ENCODE results near the gene THAP4.
"Not testable (repeated sequence)": the region's sequence is repeated elsewhere in the genome, so short reads cannot be mapped to it uniquely, and the experiment has no call there.

The THAP4 gene

DNA sequence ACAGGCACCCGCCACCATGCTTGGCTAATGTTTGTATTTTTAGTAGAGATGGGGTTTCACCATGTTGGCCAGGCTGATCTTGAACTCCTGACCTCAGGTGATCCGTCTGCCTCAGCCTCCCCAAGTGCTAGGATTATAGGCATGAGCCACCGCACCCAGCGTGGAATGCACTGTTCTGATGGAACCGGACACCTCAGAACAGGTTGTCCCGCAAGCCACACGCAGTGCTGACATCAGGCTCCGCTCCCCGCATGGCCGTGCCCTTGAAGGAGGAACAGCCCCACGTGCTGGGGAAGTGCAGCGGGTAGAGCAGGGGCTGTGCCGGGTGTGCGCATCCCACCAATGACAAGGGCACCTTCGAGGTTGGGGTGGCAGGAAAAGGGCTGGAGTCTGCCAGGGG lies 69.7 kb downstream of the THAP4 start:
- in situ Hi-C loops (cut with HindIII; ENCODE audit: low sequenced_read_pairs): not testable (repeated sequence)

DNA sequence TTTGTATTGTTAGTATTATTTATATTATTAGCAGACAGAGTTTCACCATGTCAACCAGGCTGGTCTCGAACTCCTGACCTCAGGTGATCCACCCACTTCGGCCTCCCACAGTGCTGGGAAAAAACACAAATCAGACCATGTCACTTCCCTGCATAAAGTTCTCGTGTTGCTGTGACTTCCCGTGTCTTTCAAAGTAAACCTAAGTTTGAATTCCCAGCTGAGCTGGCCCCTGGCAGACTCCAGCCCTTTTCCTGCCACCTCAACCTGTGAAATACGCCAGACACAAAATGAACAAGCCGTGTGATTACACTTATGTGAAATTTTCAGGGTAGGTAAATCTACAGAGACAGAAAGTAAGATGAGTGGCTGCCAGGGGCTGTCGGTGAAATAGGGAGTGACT lies 70.5 kb downstream of the THAP4 start:
- in situ Hi-C loops (cut with HindIII; ENCODE audit: low sequenced_read_pairs): no loop called here

DNA sequence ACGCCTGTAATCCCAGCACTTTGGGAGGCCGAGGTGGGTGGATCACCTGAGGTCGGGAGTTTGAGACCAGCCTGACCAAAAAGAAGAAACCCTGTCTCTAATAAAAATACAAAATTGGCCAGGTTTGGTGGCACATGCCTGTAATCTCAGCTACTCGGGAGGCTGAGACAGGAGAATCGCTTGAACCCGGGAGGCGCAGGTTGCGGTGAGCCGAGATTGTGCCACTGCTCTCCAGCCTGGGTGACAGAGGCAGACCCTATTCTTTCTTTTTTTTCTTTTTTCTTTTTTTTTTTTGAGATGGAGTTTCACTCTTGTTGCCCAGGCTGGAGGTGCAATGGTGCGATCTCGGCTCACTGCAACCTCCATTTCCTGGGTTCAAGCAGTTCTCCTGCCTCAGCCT lies 70.9 kb downstream of the THAP4 start:
- in situ Hi-C loops (cut with HindIII; ENCODE audit: low sequenced_read_pairs): not testable (repeated sequence)

DNA sequence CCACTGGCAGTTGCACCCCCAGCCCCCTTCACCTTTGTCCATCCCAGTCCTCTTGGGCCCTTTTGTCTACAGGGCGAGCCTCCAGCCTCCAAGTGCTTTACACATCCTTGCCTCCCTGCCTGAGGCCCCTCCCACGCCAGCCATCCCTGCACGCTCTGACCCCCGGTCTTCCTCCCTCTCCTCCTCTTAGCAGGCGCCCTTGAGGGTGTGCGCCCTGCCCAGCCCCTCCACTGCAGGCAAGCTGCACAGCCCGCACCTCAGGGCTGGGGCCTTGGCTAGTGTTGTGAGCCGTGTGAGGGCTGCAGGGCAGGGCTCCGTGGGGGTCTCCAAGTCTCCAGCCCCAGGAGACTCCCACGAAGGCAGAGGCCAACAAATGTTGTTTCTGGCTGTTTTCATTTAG lies 71.5 kb downstream of the THAP4 start:
- in situ Hi-C loops (cut with HindIII; ENCODE audit: low sequenced_read_pairs): no loop called here

DNA sequence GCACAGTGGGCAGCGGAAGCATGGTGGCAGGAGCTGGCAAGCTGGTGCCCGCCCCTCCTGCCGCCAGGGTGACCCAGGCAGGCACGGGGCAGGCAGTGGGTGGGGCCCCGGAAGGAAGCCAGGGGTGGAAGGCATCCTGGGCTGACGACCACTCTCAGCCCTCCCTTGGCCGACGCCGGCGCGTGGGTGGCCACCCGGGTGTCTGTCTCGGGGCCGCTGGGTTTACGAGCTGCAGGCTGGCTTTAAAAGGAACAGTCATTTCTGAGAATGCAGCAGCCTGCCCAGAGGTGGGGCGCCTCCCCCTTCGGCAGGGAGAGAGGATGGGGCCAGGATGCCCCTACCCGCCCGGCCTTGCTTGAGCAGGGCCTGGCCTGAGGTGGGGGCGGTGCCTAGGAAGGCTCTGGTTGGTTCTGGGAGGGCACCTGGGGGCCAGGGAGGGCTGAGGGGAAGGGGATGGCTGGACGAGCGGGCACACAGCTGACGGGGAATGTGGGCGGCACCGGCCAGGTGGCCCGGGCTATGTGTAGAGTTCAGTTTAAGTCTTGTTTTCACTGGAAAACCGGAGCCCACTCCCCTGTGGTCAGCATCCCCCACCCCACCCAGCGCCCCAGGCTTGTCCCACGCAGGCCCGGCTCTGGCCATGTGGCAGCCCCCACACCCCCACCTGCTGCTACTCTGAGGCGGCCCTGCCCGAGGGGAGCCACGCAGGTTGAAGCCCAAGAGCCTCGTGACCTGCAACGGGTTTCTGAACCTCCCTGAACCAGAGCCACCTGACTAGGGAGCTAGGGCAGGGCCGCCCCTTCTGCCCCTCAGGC lies 72.2 kb downstream of the THAP4 start:
- in situ Hi-C loops (cut with HindIII; ENCODE audit: low sequenced_read_pairs): no loop called here

DNA sequence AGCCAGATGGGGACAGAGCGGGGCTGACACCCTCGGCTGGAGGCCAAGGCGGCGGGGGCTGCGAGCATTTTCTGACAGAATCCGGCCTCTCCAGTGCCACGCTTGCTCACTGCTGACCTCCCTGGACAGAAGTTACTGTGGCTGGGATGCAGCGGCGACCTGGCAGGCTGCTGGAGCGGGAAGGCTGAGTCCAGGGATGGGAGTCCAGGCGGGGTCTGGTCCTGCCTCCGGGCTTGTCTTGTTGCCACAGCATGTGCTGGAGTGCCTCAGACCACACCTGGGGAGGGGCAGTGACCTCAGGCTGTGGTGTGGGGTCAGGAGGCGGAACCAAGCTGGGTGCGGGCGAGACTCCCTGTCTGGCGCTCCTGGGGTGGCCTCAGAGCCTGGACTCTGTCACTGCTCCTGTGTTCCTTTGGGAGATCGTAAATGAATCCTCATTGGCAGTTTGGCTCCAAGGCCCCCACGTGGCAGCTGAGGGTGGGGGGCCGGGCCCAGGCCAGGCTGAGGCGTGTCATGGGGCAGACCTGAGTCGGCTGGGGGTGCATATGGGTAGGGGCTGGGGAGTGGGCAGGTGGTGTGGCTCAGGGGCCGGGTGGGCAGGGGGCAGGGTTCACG lies 72.9 kb downstream of the THAP4 start:
- in situ Hi-C loops (cut with HindIII; ENCODE audit: low sequenced_read_pairs): no loop called here

DNA sequence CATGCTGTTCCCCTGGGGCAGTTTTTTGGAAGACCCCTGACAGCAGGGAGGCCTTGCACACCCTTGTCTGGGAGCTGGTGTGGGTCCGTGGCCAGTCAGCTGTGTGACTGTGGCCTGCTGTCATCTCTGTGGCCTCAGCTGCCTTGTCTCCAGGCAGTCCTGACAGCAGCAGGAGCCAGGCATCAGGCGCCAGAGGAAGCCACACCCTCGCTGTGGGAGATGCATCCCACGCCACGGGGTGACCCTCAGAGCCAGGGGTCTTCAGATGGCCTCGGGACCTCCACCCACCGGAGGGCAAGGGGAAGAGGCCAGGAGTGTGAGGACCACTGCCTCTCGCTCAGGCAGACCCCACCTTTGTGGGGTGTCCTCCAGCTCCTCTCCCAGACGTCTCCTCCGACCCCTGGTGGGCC lies 73.4 kb downstream of the THAP4 start:
- in situ Hi-C loops (cut with HindIII; ENCODE audit: low sequenced_read_pairs): no loop called here

DNA sequence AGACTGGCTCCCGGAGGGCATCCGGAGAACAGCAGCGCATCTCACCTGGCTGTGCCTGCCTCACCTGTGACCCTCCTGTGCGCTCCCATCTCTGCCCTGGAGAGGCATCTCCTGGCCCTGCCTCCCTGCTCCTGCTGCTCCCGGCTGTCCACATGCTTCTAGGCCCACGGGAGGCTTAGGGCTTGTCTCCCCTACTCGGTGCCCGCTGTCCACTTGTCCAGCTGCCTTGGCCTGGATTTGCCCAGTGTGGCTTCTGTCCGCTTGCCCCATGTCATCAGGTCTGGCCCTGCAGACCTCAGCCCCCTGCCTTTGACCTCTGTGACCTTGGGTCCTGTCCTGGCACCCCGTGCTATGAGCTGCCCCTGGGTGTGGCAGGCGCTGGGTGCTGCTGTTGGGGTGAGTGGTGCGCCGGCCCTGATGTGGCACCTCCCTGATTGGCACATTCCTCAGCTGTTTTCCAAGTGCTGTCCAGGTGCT lies 73.9 kb downstream of the THAP4 start:
- in situ Hi-C loops (cut with HindIII; ENCODE audit: low sequenced_read_pairs): no loop called here

DNA sequence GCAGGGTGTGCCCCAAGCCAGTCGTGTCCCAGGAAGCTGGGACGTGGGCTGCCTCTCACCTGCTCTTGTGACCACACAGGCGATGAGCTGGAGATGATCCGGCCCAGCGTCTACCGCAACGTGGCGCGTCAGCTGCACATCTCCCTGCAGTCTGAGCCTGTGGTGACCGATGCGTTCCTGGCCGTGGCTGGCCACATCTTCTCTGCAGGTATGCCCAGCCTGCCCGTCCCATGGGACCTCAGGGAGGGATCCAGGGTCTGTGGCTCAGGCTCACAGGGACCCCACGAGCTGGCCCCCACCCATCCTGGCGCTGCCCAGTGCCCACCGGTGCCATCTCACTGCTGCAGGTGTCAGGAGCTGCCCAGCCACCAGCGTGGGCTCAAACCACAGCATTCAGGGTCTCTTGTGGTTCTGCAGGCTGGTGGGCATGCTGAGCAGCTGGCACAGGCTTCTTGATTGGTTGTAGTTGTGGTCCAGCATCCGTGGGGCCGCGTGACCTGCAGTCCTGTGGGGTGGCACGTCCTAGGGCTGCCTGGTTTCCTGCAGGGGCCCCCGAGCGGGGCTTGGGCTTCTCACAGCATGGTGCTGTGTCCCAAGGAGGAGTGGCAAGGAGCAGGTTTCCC lies 74.6 kb downstream of the THAP4 start:
- in situ Hi-C loops (cut with HindIII; ENCODE audit: low sequenced_read_pairs): no loop called here

DNA sequence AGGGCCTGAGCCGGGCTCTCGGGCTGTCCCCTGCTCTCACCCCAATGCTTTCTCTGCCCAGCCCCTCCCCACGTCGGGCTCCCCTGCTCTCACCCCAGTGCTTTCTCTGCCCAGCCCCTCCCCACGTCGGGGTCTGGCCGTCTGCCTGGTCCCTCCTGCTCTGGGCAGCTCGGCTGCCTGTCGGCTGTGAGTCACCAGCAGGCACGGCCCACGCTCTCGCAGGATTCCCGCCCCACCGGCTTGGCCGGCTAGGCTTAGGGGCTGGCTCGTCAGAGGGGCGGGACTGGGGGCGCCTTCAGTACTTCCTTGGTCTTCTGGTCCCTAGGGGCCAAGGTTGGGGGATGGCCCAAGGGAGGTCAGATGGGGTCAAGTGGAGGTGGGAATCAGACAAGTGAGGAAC lies 75.1 kb downstream of the THAP4 start:
- in situ Hi-C loops (cut with HindIII; ENCODE audit: low sequenced_read_pairs): no loop called here

DNA sequence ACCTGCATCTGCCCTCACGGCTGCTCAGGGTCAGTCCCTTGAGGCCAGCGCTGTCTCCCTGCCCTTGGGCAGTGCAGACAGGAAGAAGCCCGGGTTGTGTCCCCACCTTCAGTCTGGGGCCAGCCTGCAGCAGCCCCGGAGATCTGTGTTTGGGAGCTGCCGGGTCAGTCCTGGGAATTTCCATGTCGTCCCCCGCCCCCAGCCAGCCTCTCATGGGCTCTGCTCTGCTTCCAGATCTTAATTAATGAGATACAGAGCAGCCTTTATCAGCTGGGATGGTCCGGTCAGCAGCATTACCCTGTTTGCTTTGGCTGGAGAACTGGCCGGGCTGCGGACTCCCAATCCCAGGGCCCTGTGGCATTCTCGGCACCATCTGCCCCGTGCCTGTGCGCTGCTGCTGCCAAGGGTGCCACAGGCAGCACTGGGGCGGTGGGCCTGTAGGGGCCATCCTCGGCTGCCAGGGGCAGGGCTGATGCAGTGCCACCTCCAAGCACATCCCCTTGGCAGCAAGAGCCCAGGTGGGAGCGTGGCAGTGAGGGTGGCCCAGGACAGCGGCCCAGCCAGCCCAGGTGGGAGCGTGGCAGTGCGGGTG lies 76.0 kb downstream of the THAP4 start:
- in situ Hi-C loops (cut with HindIII; ENCODE audit: low sequenced_read_pairs): no loop called here

DNA sequence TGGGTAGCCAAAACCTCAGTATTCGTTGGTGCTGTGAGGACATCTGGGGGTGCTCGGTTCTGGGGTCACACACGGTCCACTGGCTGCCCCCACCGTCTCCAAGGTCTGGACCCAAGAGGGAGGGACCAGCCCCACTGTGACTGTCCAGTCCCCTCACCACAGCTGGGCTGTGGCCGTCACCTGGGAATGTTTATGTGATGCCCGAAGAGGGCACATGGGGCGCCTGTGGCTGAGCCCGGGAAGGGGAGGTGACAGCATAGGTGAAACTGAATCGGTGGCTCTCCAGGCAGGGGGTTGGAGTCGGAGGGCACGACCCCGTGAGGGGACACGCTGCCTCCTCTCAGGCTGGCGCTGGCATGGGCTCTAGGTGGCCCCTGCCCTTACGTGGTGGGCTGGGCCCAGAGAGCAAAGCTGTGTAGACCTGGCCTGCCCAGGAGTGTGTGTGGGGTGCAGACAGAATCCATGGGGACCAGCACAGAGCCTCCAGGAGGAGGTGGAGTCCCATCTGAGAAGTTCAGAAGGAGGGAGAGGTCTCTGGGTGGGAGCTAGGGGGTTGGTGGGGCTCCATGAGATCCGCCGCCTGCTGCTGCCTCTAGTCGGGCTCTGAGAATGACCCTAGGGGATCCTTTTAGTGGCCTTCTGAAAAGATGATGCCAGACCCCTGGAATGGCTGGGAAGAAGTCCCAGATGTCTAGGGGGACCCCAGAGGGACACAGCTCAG lies 76.6 kb downstream of the THAP4 start:
- in situ Hi-C loops (cut with HindIII; ENCODE audit: low sequenced_read_pairs): no loop called here

DNA sequence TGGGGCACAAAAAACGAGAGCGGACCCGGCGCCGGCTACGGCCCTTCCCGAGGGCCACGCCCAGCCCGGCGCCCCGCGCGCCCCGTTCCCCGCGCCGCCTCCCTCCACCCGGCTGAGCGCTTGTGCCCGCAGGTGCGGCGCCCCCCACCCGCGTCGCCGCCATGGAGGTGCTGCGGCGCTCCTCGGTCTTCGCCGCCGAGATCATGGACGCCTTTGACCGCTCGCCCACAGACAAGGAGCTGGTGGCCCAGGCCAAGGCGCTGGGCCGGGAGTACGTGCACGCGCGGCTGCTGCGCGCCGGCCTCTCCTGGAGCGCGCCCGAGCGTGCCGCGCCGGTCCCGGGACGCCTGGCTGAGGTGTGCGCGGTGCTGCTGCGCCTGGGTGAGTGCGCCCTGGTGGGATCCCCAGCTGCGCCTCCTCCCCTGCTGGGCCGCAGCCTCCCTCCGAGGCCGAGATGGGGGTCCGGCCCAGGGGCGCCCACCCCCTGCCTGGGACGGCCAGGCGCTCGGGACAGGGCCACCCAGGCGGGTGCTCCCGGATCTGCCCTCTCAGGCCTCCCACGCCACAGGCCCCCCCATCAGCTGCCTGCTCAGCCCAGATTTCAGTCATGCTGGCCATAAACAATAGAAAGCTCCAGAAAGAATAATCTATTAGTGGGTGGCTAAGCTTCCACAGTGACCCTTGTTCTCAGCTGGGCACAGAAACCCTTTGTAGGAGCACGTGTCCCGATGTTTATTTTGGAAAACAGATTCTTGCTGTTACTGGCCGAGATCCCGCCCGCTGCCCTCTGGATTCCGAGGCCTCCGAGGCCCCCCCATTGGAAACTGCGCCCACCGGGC lies 77.4 kb downstream of the THAP4 start:
- in situ Hi-C loops (cut with HindIII; ENCODE audit: low sequenced_read_pairs): loop anchor here (5.0 kb wide), 1 partner anchor 47 kb away; no protein-coding TSS in a partner anchor

DNA sequence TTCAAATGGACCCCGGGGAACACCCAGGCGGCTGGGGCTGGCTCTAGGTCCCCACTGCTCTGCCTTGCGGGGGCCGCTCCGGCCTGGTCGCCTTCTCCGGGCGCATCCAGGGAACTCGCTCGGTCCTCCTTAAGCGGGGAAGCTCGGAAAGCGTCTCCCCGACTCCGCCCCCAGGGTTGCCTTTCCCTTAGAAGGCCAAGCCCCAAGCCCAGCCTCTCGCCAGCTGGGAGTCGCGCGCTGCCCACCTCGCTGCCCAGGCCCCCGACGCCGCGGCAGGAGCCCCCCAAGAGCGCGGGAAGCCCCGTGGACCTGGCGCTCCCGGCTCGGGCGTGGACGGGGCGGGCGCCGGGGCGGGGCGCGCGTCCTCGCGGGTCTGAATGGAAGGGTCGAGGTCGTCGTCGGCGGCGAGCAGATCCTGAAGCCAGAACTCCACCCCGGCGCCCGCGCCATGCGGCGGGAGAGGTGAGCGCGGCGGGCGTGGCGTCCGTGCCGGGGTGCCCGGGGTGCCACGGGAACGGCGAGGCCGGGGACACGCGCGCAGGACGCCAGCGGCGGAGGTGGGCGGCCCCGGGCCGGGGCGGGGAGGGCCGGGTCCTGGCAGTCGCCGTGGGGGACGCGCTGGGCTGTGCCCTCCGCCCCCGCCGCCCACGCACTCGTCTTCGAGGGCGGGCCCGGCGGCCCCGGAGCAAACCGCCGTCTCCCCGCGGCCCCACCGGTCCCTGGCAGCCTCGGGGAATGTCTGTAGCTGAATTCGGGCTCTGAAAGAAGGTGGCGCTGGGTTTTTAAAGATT lies 78.2 kb downstream of the THAP4 start, which contains the start of gene BOK:
TSS of gene BOK (plus strand) at position 214 of the 791 bp plus-strand sequence. CDS start 739 bp downstream, outside the sequence.
- in situ Hi-C loops (cut with HindIII; ENCODE audit: low sequenced_read_pairs): loop anchor here (5.0 kb wide), 1 partner anchor 46 kb away; no protein-coding TSS in a partner anchor

DNA sequence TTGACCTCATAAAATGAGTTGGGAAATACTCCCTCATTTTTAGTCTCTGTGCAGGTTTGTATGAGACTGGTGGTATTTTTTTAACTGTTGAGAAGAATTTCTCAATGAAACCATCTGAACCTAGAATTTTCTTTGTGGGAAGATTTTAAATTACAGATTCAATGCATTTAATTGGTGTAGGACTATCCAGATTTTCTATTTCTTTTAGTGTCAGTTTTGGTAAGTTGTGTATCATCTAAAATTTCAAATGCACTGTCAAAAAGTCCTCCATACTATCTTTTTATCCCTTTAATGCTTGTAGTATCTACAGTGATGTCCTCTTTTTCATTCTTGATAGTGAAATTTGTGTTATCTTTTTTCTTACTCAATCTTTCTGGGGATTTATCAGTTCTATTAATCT lies 80.2 kb downstream of the THAP4 start:
- in situ Hi-C loops (cut with HindIII; ENCODE audit: low sequenced_read_pairs): loop anchor here (5.0 kb wide), 1 partner anchor 44 kb away; no protein-coding TSS in a partner anchor

DNA sequence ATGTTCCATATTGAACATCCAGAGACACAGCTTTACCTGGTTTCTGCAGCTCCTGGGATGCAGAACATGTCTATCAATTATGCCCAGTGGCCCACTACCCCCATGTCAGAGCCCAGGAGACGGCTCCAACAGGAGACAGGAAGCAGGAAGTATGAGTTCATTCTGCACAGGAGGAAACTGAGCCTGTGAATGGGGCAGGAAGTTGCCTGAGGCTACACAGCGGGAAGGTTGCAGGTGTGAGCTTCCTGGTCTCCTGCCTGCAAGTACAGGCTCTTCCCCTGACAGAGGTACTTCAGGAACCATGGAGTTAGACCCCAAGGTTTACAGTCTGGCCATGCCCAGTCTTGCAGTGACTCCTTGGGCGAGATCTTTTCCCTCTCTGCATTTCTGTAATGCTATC lies 81.2 kb downstream of the THAP4 start:
- in situ Hi-C loops (cut with HindIII; ENCODE audit: low sequenced_read_pairs): loop anchor here (5.0 kb wide), 1 partner anchor 43 kb away; no protein-coding TSS in a partner anchor

DNA sequence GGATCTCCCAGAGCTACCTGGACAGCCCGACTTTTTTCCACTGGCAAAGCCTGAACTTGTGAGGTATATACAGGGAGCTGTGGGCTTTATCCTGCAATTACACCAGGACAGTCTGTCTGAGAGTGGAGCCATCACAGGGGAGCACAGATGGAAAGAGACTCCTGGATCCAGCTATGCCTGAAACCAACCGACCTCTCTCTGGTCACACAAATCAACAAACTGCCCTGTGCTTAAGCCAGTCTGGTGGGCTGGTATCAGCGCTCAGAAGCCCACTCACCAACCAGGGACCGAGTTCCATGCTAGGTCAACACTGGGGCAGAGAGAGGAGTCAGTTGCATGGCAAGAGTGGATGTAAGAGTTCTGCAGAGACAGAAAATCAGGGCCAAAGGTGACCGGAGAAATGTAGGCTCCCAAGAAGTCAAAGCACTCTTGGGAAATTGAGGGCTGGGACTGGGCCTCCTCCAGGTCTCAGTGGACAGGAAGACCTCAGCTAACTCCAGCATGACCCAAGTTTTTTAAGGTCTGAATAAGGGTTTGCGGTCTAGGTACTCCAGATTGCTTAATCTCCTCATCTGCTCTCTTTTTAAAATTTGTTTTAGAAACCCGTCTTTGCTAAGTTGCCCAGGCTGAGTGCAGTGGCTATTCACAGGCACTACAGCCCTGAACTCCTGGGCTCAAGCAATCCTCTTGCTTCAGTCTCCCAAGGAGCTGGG lies 82.2 kb downstream of the THAP4 start:
- in situ Hi-C loops (cut with HindIII; ENCODE audit: low sequenced_read_pairs): loop anchor here (5.0 kb wide), 1 partner anchor 42 kb away; no protein-coding TSS in a partner anchor

DNA sequence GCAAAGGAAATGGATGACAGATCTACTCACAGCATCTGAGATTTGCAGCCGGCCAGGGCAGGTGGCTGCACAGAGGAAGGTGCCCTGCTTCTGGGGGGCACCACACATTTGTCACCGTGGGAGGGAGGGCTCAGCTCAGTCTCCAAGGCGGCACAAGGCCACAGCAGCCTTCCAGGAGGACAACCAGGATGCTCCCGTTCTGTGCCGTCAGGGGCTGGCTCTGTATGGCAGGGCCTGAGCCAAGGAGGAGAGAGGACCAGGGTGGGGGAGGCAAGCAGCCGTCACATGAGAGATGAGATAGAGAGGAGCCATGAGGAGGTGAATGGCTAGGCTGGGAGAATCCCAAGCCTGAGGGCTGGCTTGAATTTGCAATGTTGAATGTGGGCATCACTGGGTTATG lies 83.0 kb downstream of the THAP4 start:
- in situ Hi-C loops (cut with HindIII; ENCODE audit: low sequenced_read_pairs): no loop called here
